Spleen (tissue), 7 donors: ENCODE results near the gene CHAF1B.

ENCODE experiments used
- POLR2A ChIP-seq, 3 donors: fragments of 450-650 bp; IDR thresholded peaks; one replicate each; pipeline ENCODE4 v1.5.1; 2017; ENCODE audit warnings: antibody characterized with exemption in 3 of 3, mild to moderate bottlenecking in 1 of 3
- TF ChIP-seq, protein P1 (sequence below), 11 experiments: fragments of 200-600 bp in 7 of 11; fragments of 450-650 bp in 4 of 11; sonication (generic) in 4 of 11; IDR thresholded peaks in 8 of 11; conservative IDR thresholded peaks in 3 of 11; 1 replicate in 7 of 11; 2 replicates in 4 of 11; pipeline versions ENCODE4 v1.4.0 to v1.8.0; 2016 to 2021; ENCODE audit warnings: antibody characterized with exemption in 11 of 11, inconsistent platforms in 4 of 11, mild to moderate bottlenecking in 1 of 11
- donor health status: DM: no; HTN: no; CAD: no; lungs with moderate emphysema.
- donor health status: DM: no; HTN: no; CAD: no.
- donor health status: DM: no; HTN: no; CAD: no.

DNA sequence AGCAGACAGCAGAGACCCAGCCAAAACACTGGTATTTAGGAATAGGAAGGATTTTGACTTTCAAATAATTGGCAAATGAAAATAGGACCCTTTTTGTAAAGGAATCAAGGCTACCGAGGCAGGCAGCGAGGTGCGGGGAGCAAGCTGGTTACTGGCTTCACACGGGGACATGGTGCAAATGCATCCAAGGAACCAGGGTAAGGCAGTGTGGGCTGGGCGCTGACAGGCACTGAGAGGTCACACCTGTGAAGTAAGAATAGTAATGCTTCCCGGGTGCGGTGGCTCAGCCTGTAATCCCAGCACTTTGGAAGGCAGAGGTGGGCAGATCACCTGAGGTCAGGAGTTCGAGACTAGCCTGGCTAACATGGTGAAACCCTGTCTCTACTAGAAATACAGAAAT is 15.5 kb downstream of the CHAF1B start:
- TF ChIP-seq, protein P1, sequence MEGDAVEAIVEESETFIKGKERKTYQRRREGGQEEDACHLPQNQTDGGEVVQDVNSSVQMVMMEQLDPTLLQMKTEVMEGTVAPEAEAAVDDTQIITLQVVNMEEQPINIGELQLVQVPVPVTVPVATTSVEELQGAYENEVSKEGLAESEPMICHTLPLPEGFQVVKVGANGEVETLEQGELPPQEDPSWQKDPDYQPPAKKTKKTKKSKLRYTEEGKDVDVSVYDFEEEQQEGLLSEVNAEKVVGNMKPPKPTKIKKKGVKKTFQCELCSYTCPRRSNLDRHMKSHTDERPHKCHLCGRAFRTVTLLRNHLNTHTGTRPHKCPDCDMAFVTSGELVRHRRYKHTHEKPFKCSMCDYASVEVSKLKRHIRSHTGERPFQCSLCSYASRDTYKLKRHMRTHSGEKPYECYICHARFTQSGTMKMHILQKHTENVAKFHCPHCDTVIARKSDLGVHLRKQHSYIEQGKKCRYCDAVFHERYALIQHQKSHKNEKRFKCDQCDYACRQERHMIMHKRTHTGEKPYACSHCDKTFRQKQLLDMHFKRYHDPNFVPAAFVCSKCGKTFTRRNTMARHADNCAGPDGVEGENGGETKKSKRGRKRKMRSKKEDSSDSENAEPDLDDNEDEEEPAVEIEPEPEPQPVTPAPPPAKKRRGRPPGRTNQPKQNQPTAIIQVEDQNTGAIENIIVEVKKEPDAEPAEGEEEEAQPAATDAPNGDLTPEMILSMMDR (IDR thresholded peaks at IDR 0.05 in 8 of 11, conservative IDR thresholded peaks at IDR 0.05 in 3 of 11), result no peak
- TF ChIP-seq POLR2A (IDR thresholded peaks at IDR 0.05), result no peak
